Measurements from ENCODE around the gene BEND4.

The BEND4 gene

GRCh38 chr4:42101446-42101975 is 50.9 kb downstream of the BEND4 start:
- DNase-seq, result no peak

DNA sequence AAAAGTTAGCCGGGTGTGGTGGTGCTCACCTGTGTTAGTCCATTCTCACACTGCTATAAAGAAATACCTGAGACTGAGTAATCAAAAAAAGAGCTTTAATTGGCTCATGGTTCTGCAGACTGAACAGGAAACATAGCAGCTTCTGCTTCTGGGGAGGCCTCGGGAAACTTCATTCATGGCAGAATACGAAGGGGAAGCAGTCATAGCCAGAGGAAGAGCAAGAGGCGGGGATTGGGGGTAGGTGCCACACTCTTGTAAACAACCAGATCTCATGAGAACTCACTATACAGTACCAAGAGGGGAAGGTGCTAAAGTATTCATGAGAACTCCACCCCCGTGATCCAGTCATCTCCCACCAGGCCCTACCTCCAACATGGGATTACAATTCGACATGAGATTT is 64.1 kb downstream of the BEND4 start:
- DNase-seq, result no peak

- DNase-seq, result no peak
Measured at GRCh38 chr4:42083816-42084215, 68.6 kb downstream of the BEND4 start.

DNA sequence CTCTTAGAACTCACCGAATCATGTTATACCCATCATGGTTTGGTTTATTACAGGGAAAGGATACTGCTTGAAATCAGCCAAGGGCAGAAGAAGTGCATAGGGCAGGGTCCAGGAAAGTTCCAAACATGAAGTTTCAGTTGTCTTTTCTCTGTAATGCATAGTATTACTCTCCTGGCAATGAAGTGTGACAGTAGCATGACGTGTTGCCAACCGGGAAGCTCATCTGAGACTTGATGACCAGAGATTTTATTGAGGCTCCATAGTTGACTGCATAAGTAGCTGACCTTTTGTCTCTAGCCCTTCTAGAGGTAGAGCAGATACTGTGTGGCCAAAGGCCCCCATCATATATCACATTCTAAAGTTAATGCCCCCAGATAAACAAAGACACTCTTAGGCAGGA is 72.1 kb downstream of the BEND4 start:
- no peak for DNase-seq

DNA sequence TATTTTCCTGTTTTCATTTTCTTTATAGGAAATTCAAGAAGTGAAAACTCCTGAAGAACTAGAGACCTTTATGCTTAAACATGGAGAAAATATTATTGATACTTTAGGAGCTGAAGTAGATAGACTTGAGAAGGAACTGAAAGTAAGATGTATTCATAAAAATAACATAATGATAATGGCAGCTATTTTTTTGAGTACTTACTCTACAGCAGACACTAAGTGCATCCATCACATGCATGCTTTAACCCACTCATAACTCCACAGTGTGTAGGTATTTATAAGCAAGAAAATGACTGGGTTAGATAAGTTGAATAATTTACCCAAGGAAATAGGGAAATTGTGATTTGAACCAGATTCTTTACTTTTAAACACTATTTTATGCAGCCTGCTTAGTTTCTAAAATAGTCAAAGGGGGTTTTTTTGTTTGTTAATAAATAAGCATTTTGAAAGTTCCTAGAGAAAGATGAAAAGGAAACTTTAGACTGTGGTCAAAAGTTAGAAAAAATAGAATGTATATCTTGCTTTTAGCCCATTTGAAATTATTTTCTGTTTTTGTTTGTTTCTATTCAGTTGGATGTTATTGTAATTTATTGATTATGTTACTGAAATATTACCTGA is 74.2 kb downstream of the BEND4 start:
- DNase-seq, result no peak

- DNase-seq, result no peak
Measured at GRCh38 chr4:42074294-42074693, 78.2 kb downstream of the BEND4 start.

GRCh38 chr4:42070463-42070862 is 82.0 kb downstream of the BEND4 start:
- DNase-seq, result no peak

GRCh38 chr4:42067264-42067663 is 85.2 kb downstream of the BEND4 start:
- DNase-seq, result no peak

GRCh38 chr4:42066402-42066801 is 86.1 kb downstream of the BEND4 start:
- no peak for DNase-seq

Measured in CD4-positive, alpha-beta T cell treated with Interleukin-10 for 1 hour (primary cell).